Subcutaneous abdominal adipose tissue (tissue), 5 donors: Measurements from ENCODE around the gene ATP6V0A1.
A peak's percentile ranks its signal among the peaks of the same experiment; 100 is the strongest.
"Not testable (repeated sequence)": the region's sequence is repeated elsewhere in the genome, so short reads cannot be mapped to it uniquely, and the experiment has no call there.

Source experiments
- H3K27ac ChIP-seq: one replicate; pipeline ENCODE4 v1.7.0; 2013; ENCODE audit warnings: low read depth, mild to moderate bottlenecking, inconsistent platforms, low read length, moderate library complexity
- H3K27me3 ChIP-seq, 5 donors: one replicate each; pipeline ENCODE4 v1.7.0; 2013; ENCODE audit warnings: low read length in 5 of 5, inconsistent platforms in 1 of 5; ENCODE audit not compliant: control insufficient read depth in 5 of 5, insufficient read depth in 4 of 5
- H3K36me3 ChIP-seq, 5 donors: one replicate each; pipeline ENCODE4 v1.7.0; 2013; ENCODE audit warnings: low read length in 5 of 5; ENCODE audit not compliant: control insufficient read depth in 5 of 5, insufficient read depth in 5 of 5
- H3K4me1 ChIP-seq, 5 donors: one replicate each; pipeline ENCODE4 v1.7.0; 2013; ENCODE audit warnings: low read length in 5 of 5, mild to moderate bottlenecking in 3 of 5, moderate library complexity in 1 of 5; ENCODE audit not compliant: control insufficient read depth in 5 of 5, insufficient read depth in 5 of 5
- H3K4me3 ChIP-seq, 5 donors: one replicate each; pipeline ENCODE4 v1.7.0; 2013; ENCODE audit warnings: low read length in 5 of 5, low read depth in 1 of 5
- H3K9ac ChIP-seq, 5 donors: one replicate each; pipeline ENCODE4 v1.7.0; 2013; ENCODE audit warnings: low read length in 5 of 5, mild to moderate bottlenecking in 4 of 5, moderate library complexity in 3 of 5
- H3K9me3 ChIP-seq, 5 donors: one replicate each; pipeline ENCODE4 v1.7.0; 2013; ENCODE audit warnings: low read length in 5 of 5; ENCODE audit not compliant: control insufficient read depth in 5 of 5
- donor health status: healthy.
- donor health status: healthy.
- donor health status: healthy.
- donor health status: healthy.
- donor health status: healthy.

ATP6V0A1 gene

DNA sequence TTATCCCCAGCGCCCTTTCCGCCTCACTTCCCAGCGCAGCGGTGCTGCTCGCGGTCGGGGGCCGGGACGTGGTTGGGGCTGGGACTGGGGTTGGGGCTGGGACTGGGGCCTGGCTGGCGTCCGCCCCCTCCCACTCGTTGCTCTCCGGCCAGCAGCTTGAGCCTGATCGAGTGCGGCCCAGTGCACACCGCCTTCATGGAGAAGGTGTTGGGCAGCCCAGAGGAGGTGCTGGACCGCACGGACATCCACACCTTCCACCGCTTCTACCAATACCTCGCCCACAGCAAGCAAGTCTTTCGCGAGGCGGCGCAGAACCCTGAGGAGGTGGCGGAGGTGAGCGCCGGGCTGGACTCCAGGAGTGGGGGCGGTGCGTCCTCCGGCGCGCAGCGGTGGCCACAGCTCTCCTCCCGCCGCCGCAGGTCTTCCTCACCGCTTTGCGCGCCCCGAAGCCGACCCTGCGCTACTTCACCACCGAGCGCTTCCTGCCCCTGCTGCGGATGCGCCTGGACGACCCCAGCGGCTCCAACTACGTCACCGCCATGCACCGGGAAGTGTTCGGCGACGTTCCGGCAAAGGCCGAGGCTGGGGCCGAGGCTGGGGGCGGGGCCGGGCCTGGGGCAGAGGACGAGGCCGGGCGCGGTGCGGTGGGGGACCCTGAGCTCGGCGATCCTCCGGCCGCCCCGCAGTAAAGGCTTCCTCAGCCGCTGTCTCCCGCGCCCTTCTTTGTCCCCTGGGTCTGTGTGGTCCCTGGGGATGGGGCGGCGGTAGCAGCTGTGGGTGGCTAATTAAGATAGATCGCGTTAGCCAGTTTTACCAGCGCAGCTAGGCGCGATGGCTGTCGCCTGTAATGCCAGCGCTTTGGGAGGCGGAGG, 95.8 kb downstream of the ATP6V0A1 start:
- peak overlapping the region; percentile 77 to 94 (median 89) for H3K4me3 ChIP-seq
- peaks cover 6 to 46% (median 37%) of the 10 kb centered on the region in 5 donors for H3K4me1 ChIP-seq
- H3K9me3 ChIP-seq, result no peaks in the 10 kb centered on the region
- H3K27me3 ChIP-seq, result no peaks in the 10 kb centered on the region
- peak overlapping the region; percentile 75 for H3K27ac ChIP-seq
- H3K36me3 ChIP-seq, result no peaks in the 10 kb centered on the region
- peak overlapping the region; percentile 75 to 92 (median 89) for H3K9ac ChIP-seq

DNA sequence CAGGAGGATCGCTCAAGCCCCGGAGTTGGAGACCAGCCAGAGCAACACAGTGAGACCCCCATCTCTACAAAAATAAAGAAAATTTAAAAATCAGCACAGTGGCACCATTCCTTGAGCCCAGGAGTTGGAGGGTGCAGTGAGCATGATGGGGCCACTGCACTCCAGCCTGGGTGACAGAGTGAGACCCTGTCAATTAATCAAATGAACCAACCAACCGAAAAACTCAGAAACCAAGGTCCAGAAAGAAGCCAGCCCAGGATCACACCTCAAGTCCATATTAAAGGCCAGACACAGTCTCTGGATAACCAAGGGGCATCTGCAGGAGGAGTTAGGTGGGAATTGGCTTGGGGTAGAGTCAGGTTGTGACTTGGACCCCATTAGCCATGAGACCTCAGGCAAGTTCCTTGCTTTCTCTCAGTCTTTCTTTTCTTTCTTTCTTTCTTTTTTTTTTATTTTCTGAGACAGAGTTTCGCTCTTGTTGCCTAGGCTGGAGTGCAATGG, 96.5 kb downstream of the ATP6V0A1 start:
- Histone ChIP-seq H3K27ac (peak overlapping the region; percentile 75), H3K9me3 (no peaks in the 10 kb centered on the region), H3K9ac (peak overlapping the region; percentile 75 to 92 (median 89)), H3K27me3 (no peaks in the 10 kb centered on the region), H3K4me3 (peak overlapping the region; percentile 77 to 94 (median 89)), H3K36me3 (no peaks in the 10 kb centered on the region), H3K4me1 (peaks cover 6 to 48% (median 37%) of the 10 kb centered on the region in 5 donors)

DNA sequence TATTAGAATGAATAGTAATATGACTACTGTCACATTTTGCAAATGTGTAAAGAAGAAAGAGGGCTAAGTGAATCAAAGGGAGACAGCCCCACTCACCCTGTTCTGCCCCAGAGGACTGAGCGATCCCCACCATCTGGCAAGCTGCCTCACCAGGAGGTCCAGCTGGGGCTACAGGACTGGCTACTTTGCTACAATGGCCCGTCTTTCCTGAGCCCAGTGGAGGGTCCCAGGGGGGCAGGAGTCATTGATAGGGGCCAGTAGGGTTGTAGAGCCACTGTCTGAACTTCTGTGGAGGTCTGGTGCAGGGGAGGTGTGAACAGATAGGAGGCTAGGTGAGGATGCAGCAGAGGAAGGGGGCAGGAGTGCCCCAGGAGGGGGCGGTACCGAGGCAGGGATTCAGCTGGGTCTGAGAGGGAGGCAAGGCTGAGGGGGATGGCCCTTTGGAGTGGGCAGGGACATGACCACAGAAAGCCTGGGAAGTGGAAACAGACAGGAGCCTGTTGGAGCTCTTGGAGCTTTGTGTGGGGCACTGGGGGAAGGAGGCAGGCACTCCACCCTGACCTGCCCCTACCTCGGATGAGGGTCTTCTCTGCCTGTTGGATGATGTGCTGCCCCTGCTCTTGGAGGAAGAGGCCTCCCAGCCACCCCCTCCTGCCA, 97.4 kb downstream of the ATP6V0A1 start:
- H3K27ac ChIP-seq, H3K9ac ChIP-seq, H3K36me3 ChIP-seq, H3K9me3 ChIP-seq, H3K4me3 ChIP-seq, H3K27me3 ChIP-seq: not testable (repeated sequence)
- H3K4me1 ChIP-seq, result peaks cover 6 to 48% (median 37%) of the 10 kb centered on the region in 5 donors

DNA sequence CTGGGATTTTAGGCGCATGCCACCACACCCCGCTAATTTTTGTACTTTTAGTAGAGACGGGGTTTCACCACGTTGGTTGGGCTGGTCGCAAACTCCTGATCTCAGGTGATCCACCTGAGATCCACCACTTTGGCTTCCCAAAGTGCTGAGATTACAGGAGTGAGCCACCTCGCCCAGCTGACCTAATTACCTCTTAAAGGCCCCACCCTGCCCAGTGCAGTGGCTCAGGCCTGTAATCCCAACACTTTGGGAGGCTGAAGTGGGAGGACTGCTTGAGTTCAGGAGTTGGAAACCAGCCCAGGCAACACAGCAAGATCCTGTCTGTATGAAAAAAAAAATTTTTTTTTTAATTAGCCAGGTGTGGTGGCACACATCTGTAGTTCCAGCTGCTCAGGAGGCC, 100.4 kb downstream of the ATP6V0A1 start:
- Histone ChIP-seq H3K4me3 (no peak overlapping the region), H3K36me3 (peaks cover 0 to 4% (median under 1%) of the 10 kb centered on the region in 5 donors), H3K9ac (peak overlapping the region in 1 of 5 donors; percentile 20), H3K9me3 (no peaks in the 10 kb centered on the region), H3K27me3 (no peaks in the 10 kb centered on the region), H3K27ac (peak overlapping the region; percentile 29), H3K4me1 (peaks cover 14 to 47% (median 43%) of the 10 kb centered on the region in 5 donors)

DNA sequence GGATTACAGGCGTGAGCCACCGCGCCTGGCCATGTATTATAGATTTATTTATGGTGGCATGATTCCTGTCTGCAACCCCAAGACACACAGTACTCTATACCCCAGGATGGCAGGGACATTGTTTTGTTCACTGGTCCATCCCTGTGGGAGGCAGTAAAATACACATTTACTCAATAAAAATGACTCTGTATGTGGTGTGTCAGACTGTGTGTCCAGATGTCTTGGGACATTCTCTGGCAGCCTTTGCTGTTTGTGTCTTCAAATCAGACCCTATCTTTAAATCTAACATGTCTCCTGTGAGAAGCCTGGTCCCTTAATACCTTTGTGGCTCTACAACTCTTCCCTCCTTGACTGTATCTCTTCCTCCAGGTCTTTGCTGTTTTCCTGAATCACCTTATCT, 101.6 kb downstream of the ATP6V0A1 start:
- H3K27ac ChIP-seq, result no peak overlapping the region
- H3K9me3 ChIP-seq, result no peaks in the 10 kb centered on the region
- no peak overlapping the region for H3K4me3 ChIP-seq
- peaks cover 0 to 15% (median 12%) of the 10 kb centered on the region in 5 donors for H3K36me3 ChIP-seq
- peaks cover 12 to 42% (median 37%) of the 10 kb centered on the region in 5 donors for H3K4me1 ChIP-seq
- H3K9ac ChIP-seq, result peak overlapping the region in 1 of 5 donors; percentile 48
- H3K27me3 ChIP-seq, result no peaks in the 10 kb centered on the region

DNA sequence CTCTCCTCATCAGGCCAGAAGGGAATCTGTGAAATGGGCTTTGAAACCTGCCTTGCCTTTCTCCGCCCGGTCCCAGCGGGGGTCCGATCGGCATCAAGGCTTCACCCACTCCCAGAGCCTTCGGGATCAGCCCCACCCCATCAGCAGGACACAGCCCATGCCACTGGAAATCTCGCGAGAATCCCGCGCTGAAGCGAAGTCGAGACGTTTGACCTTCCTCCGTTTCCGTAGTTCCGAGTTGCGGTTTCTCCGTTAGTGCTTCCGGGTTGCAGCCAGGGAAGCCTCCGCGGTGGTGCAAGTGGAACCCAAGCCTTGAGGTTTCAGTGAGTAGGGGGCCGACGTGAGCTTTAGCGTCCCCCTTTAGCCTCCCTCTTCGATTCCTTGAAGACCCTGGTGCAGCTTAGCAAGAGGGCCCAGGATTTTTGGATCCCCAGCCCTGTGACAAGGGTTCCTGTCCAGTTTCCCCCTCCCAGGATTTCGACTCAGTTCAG, 103.3 kb downstream of the ATP6V0A1 start, which contains the start of gene COASY:
Gene COASY (plus strand): TSS at position 252 of the 491 bp plus-strand sequence. CDS start 475 bp downstream, outside the sequence.
- Histone ChIP-seq H3K36me3 (peaks cover 0 to 26% (median 22%) of the 10 kb centered on the region in 5 donors), H3K9ac (peak within 1 kb of the TSS; percentile 89 to 98 (median 97)), H3K9me3 (no peaks in the 10 kb centered on the region), H3K4me3 (peak within 1 kb of the TSS; percentile 83 to 97 (median 96)), H3K27me3 (no peaks in the 10 kb centered on the region), H3K27ac (peak within 1 kb of the TSS; percentile 93), H3K4me1 (peaks cover 10 to 48% (median 43%) of the 10 kb centered on the region in 5 donors)

DNA sequence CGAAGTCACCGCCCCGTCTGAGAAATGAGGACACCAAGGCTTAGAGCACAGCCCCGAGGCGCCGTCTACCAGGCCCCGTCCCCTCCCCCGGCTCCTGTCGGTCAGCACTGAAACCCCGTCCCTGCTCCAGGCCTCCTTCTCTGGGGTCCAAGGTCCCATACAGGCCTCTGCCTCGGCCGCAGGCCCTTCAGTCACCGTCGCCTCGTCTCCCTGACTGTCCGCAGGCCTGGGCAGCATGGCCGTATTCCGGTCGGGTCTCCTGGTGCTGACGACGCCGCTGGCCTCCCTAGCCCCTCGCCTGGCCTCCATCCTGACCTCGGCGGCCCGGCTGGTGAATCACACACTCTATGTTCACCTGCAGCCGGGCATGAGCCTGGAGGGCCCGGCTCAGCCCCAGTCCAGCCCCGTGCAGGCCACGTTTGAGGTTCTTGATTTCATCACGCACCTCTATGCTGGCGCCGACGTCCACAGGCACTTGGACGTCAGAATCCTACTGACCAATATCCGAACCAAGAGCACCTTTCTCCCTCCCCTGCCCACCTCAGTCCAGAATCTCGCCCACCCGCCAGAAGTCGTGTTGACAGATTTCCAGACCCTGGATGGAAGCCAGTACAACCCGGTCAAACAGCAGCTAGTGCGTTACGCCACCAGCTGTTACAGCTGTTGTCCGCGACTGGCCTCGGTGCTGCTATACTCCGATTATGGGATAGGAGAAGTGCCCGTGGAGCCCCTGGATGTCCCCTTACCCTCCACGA, 103.9 kb downstream of the ATP6V0A1 start:
- peak overlapping the region; percentile 89 to 98 (median 97) for H3K9ac ChIP-seq
- H3K4me3 ChIP-seq, result peak overlapping the region; percentile 83 to 97 (median 96)
- no peaks in the 10 kb centered on the region for H3K9me3 ChIP-seq
- H3K27me3 ChIP-seq, result no peaks in the 10 kb centered on the region
- H3K36me3 ChIP-seq, result peaks cover 0 to 26% (median 22%) of the 10 kb centered on the region in 5 donors
- H3K4me1 ChIP-seq, result peaks cover 10 to 52% (median 48%) of the 10 kb centered on the region in 5 donors
- H3K27ac ChIP-seq, result peak overlapping the region; percentile 93

DNA sequence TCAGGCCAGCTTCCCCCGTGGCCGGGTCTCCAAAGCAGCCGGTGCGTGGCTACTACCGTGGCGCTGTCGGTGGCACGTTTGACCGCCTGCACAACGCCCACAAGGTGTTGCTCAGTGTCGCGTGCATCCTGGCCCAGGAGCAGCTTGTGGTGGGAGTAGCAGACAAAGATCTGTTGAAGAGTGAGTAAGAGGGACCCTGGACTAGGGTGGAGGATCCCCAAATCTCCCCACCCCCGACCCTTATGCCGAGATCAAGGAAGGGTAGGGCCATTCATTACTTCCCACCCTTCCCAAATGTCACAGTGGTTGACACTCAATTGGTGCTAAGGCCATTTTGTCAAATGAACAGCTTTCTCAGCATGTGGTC, 104.4 kb downstream of the ATP6V0A1 start:
- Histone ChIP-seq H3K27me3 (no peaks in the 10 kb centered on the region), H3K4me3 (peak overlapping the region; percentile 83 to 97 (median 85)), H3K27ac (peak overlapping the region; percentile 93), H3K9me3 (no peaks in the 10 kb centered on the region), H3K36me3 (peaks cover 0 to 26% (median 22%) of the 10 kb centered on the region in 5 donors), H3K9ac (peak overlapping the region; percentile 89 to 98 (median 97)), H3K4me1 (peaks cover 12 to 58% (median 51%) of the 10 kb centered on the region in 5 donors)

DNA sequence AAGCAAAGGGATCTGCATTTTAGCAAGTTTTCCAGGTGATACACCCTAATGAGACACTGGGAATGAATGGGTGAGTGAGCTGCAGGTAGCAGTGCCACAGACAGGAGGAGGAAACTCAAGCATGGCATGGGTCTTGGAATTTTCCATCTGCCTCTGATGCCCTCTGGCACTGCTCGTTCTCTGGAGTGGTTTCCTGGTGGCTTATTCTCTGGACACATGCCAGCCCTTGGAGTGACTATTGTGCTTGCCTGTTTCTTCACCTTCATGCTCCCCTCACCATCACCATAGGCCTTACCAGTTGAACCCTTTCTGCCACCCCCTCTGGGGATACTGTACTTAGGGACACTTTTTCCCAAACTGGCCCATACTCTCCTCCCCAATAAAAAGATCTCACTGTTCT, 104.9 kb downstream of the ATP6V0A1 start:
- Histone ChIP-seq H3K4me1 (peaks cover 12 to 62% (median 55%) of the 10 kb centered on the region in 5 donors), H3K4me3 (peak overlapping the region; percentile 56 to 97 (median 85))

More for the DNA sequence above, 104.9 kb downstream of the ATP6V0A1 start:
- Histone ChIP-seq H3K9me3 (no peaks in the 10 kb centered on the region), H3K36me3 (peaks cover 0 to 29% (median 25%) of the 10 kb centered on the region in 5 donors), H3K27me3 (no peaks in the 10 kb centered on the region), H3K27ac (peak overlapping the region; percentile 30), H3K9ac (peak overlapping the region; percentile 17 to 98 (median 97))
